MM.1S (cell line): ENCODE data around the gene C15orf62.

Experiments
- CTCF ChIP-seq: fragments of 300-600 bp; sonication (generic); IDR thresholded peaks from 2 replicates; pipeline ENCODE4 v1.5.1; 2016; ENCODE audit warnings: antibody characterized with exemption, low read length, mixed read lengths
- EZH2phosphoT487 ChIP-seq: fragments of 300-600 bp; sonication (generic); IDR thresholded peaks from 2 replicates; pipeline ENCODE4 v1.6.1; 2018; ENCODE audit warnings: antibody characterized with exemption, low read length

DNA sequence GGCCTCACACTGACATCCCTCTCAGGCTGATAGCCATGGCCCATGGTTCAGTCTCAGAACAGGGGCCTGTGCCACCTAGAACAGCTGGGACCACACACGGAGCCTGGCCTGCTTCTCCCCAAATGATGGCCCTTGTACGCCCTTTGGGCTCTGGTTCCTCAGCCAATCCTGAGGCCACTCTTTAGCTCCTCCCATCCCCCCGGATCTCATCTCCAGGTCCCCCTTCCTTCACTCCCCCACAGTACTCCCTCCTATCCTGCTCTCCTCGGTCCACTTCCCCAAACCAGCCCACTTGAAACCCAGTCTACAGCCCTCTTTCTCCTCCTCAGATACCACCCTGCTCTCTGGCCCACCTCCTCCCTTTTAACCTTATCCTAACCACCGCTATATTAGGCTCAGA, 19.3 kb downstream of the C15orf62 start:
- TF ChIP-seq CTCF (no peak), EZH2phosphoT487 (no peak)
